Activated B cell treated with CpG ODN at 0.5 μM for 24 hours (primary cell): ENCODE data around the gene CCN5. TPM values are rescaled to one million over a fixed set of nuclear protein-coding genes. Genes with fewer than 3 reads are reported as not detected.

Experiments
- ATAC-seq: fragments of 200-7000 bp; cut with Tn5 transposase; one replicate; pipeline ENCODE4 v1.10.0; 2021; ENCODE audit warnings: low read depth, mild to moderate bottlenecking, moderate library complexity
- CTCF ChIA-PET: fragments of 350-600 bp; sonication (Branson Sonifier 250); formaldehyde crosslinking; loops from one replicate; lab custom pipeline; 2021; ENCODE audit warnings: antibody characterized with exemption; lab: Charles Lee
- POLR2A ChIA-PET: fragments of 350-600 bp; sonication (Branson Sonifier 250); formaldehyde crosslinking; loops from one replicate; lab custom pipeline; 2021; ENCODE audit warnings: antibody characterized with exemption; lab: Charles Lee
- DNase-seq: peaks from one replicate; pipeline ENCODE4 v3.0.0; 2022
- H3K27ac Mint-ChIP-seq: one replicate; pipeline ENCODE4 v1.8.0; 2020; ENCODE audit warnings: mixed read lengths
- H3K27me3 Mint-ChIP-seq: one replicate; pipeline ENCODE4 v1.8.0; 2021; ENCODE audit warnings: mixed read lengths
- H3K36me3 Mint-ChIP-seq: one replicate; pipeline ENCODE4 v1.8.0; 2021; ENCODE audit warnings: low read depth, mixed read lengths
- H3K4me1 Mint-ChIP-seq: one replicate; pipeline ENCODE4 v1.8.0; 2021; ENCODE audit warnings: mixed read lengths
- H3K4me3 Mint-ChIP-seq: one replicate; pipeline ENCODE4 v1.8.0; 2020; ENCODE audit warnings: mild to moderate bottlenecking, mixed read lengths
- H3K9me3 Mint-ChIP-seq: one replicate; pipeline ENCODE4 v1.8.0; 2020; ENCODE audit warnings: mixed read lengths
- CTCF ChIP-seq: fragments of 200-600 bp; IDR thresholded peaks from one replicate; pipeline ENCODE4 v1.8.0; 2022; ENCODE audit warnings: antibody characterized with exemption, mild to moderate bottlenecking
- intact Hi-C: fragments of 100-400 bp; cut with micrococcal nuclease; formaldehyde crosslinking; loops from one replicate; pipeline ENCODE4 v1.15.1; 2024
- total RNA-seq: library from RNA; stranded (reverse); gene quantifications from 2 replicates; pipeline ENCODE4 v1.2.3, GENCODE V29; 2022

The CCN5 gene
- total RNA-seq, 1 donor from 2014 or later = not detected

GRCh38 chr20:44686934-44687333 lies 28.2 kb upstream of the CCN5 start:
- no peaks in the 10 kb centered on the region for H3K36me3 Mint-ChIP-seq
- no peak for DNase-seq
- no peak for TF ChIP-seq CTCF
- ATAC-seq = no peak
- CTCF ChIA-PET = interaction anchor here (2.8 kb wide), 1 partner anchor 16 kb away, joined by 13 read pairs; no protein-coding TSS in a partner anchor
- peaks cover 3% of the 10 kb centered on the region for H3K9me3 Mint-ChIP-seq
- H3K27me3 Mint-ChIP-seq = peaks cover 6% of the 10 kb centered on the region
- H3K27ac Mint-ChIP-seq = no peak overlapping the region
- H3K4me1 Mint-ChIP-seq = peaks cover 2% of the 10 kb centered on the region
- POLR2A ChIA-PET = no interaction called here
- intact Hi-C loops = loop anchor here (5.0 kb wide), 1 partner anchor 410 kb away; no protein-coding TSS in a partner anchor
- no peak overlapping the region for H3K4me3 Mint-ChIP-seq

- ChIA-PET CTCF (no interaction called here), POLR2A (no interaction called here)
- ATAC-seq = no peak
- no peaks in the 10 kb centered on the region for H3K36me3 Mint-ChIP-seq
- no peak for DNase-seq
- no peak for TF ChIP-seq CTCF
- no peak overlapping the region for H3K27ac Mint-ChIP-seq
- peaks cover 2% of the 10 kb centered on the region for H3K4me1 Mint-ChIP-seq
- H3K4me3 Mint-ChIP-seq = no peak overlapping the region
- peaks cover 9% of the 10 kb centered on the region for H3K27me3 Mint-ChIP-seq
- intact Hi-C loops = loop anchor here (5.0 kb wide), 1 partner anchor 409 kb away; no protein-coding TSS in a partner anchor
- peaks cover 4% of the 10 kb centered on the region for H3K9me3 Mint-ChIP-seq
Observed at GRCh38 chr20:44688053-44688625, 27.0 kb upstream of the CCN5 start.

- TF ChIP-seq CTCF = no peak
- POLR2A ChIA-PET = no interaction called here
Observed at GRCh38 chr20:44689809-44690208, 25.4 kb upstream of the CCN5 start.

GRCh38 chr20:44690781-44691423 lies 24.3 kb upstream of the CCN5 start:
- no peak overlapping the region for H3K4me3 Mint-ChIP-seq
- DNase-seq = no peak
- H3K27me3 Mint-ChIP-seq = peaks cover 9% of the 10 kb centered on the region
- TF ChIP-seq CTCF = no peak
- H3K36me3 Mint-ChIP-seq = no peaks in the 10 kb centered on the region
- ChIA-PET POLR2A (no interaction called here), CTCF (no interaction called here)
- no peak for ATAC-seq
- peaks cover 4% of the 10 kb centered on the region for H3K9me3 Mint-ChIP-seq
- H3K4me1 Mint-ChIP-seq = peaks cover 4% of the 10 kb centered on the region
- H3K27ac Mint-ChIP-seq = no peak overlapping the region
- intact Hi-C loops = no loop called here

More at GRCh38 chr20:44689809-44690208, 25.4 kb upstream of the CCN5 start:
- ATAC-seq (no peak), DNase-seq (no peak)
- Mint-ChIP-seq H3K4me1 (peaks cover 2% of the 10 kb centered on the region), H3K9me3 (peaks cover 4% of the 10 kb centered on the region), H3K27ac (no peak overlapping the region), H3K27me3 (peaks cover 9% of the 10 kb centered on the region), H3K4me3 (no peak overlapping the region), H3K36me3 (no peaks in the 10 kb centered on the region)
- intact Hi-C loops = loop anchor here (5.0 kb wide), 1 partner anchor 407 kb away; no protein-coding TSS in a partner anchor
- CTCF ChIA-PET = interaction anchor here (1.2 kb wide), 1 partner anchor 177 kb away, joined by 3 read pairs; no protein-coding TSS in a partner anchor
